Measurements from ENCODE around the gene HSP90AB1. TPM values are rescaled to one million over a fixed set of nuclear protein-coding genes. Genes with fewer than 3 reads are reported as not detected.
A peak's percentile ranks its signal among the peaks of the same experiment; 100 is the strongest.

Gene HSP90AB1
- total and polyA plus RNA-seq, 9 of the 15 experiments (the other 6 are each of a cell fraction or from before 2014, with no cell fraction given) = 1,780 to 3,358 (median 2,262) TPM

GRCh38 chr6:44247338-44248302 lies 719 bp downstream of the HSP90AB1 start (continued):
- TF ChIP-seq ZBTB1 (CRISPR knock-in tag; IDR thresholded peaks at IDR 0.05; ENCODE audit: borderline replicate concordance, low read depth) = peak; percentile 74; the same call in 1 of the 2 replicates
- no peak; the same call in none of the 2 replicates for TF ChIP-seq MTA3 (IDR thresholded peaks at IDR 0.05; ENCODE audit: borderline replicate concordance)
- TF ChIP-seq, protein P1, sequence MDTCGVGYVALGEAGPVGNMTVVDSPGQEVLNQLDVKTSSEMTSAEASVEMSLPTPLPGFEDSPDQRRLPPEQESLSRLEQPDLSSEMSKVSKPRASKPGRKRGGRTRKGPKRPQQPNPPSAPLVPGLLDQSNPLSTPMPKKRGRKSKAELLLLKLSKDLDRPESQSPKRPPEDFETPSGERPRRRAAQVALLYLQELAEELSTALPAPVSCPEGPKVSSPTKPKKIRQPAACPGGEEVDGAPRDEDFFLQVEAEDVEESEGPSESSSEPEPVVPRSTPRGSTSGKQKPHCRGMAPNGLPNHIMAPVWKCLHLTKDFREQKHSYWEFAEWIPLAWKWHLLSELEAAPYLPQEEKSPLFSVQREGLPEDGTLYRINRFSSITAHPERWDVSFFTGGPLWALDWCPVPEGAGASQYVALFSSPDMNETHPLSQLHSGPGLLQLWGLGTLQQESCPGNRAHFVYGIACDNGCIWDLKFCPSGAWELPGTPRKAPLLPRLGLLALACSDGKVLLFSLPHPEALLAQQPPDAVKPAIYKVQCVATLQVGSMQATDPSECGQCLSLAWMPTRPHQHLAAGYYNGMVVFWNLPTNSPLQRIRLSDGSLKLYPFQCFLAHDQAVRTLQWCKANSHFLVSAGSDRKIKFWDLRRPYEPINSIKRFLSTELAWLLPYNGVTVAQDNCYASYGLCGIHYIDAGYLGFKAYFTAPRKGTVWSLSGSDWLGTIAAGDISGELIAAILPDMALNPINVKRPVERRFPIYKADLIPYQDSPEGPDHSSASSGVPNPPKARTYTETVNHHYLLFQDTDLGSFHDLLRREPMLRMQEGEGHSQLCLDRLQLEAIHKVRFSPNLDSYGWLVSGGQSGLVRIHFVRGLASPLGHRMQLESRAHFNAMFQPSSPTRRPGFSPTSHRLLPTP (IDR thresholded peaks at IDR 0.05; ENCODE audit: borderline replicate concordance, extremely low read depth, insufficient read length) = no peak
- no peak for TF ChIP-seq ZNF12 (CRISPR knock-in tag; IDR thresholded peaks at IDR 0.05)
- no peak for TF ChIP-seq BRF1 (IDR thresholded peaks at IDR 0.05; ENCODE audit: borderline replicate concordance, extremely low read depth, insufficient read length)
- TF ChIP-seq ZNF655 (CRISPR knock-in tag; IDR thresholded peaks at IDR 0.05) = no peak
- TF ChIP-seq CREM (IDR thresholded peaks at IDR 0.05; ENCODE audit: low read depth) = peak; percentile 66
- TF ChIP-seq CBFA2T2 (conservative IDR thresholded peaks at IDR 0.05) = no peak
- TF ChIP-seq JUND (IDR thresholded peaks at IDR 0.05; ENCODE audit: borderline replicate concordance, low read depth, low read length) = peak; percentile 96
- peak; percentile 72; the same call in 1 of the 3 replicates for TF ChIP-seq JUND (tag; IDR thresholded peaks at IDR 0.05; ENCODE audit: borderline replicate concordance, low read depth, low read length)
- TF ChIP-seq TEAD2 (tag; IDR thresholded peaks at IDR 0.05) = no peak
- TF ChIP-seq POLR2H (tag; IDR thresholded peaks at IDR 0.05; ENCODE audit: low read depth) = peak; percentile 88
- peak; percentile 93 for TF ChIP-seq HNRNPL (IDR thresholded peaks at IDR 0.05; ENCODE audit: low read depth, low read length)
- TF ChIP-seq KAT2B (IDR thresholded peaks at IDR 0.05; ENCODE audit: low read depth, low read length) = no peak
- no peak for TF ChIP-seq FOXM1 (IDR thresholded peaks at IDR 0.05; ENCODE audit: low read depth)
- peak; percentile 90 for TF ChIP-seq FOXM1 (CRISPR knock-in tag; IDR thresholded peaks at IDR 0.05; ENCODE audit: low read depth)
- TF ChIP-seq KLF10 (CRISPR knock-in tag; IDR thresholded peaks at IDR 0.05) = no peak
- no peak for TF ChIP-seq CHD4 (IDR thresholded peaks at IDR 0.05; ENCODE audit: insufficient read depth, insufficient replicate concordance, low read depth, low read length, poor library complexity, severe bottlenecking)
- TF ChIP-seq ETV1 (tag; conservative IDR thresholded peaks at IDR 0.05; ENCODE audit: low read depth) = peak; percentile 88
- TF ChIP-seq CTCFL (IDR thresholded peaks at IDR 0.05; ENCODE audit: borderline replicate concordance, insufficient read depth, low read depth, low read length, poor library complexity, severe bottlenecking) = peak; percentile 4

All from K562 (cell line).